Nephron (organoid): ENCODE data around the gene POLR1A.

ENCODE experiments used
- H3K27ac Mint-ChIP-seq, 3 experiments: 2 replicates each; pipeline ENCODE4 v1.8.0; 2020; ENCODE audit warnings: mixed read lengths in 3 of 3, mild to moderate bottlenecking in 2 of 3, moderate library complexity in 1 of 3
- H3K27me3 Mint-ChIP-seq: 2 replicates; pipeline ENCODE4 v1.8.0; 2021; ENCODE audit warnings: low read depth, mild to moderate bottlenecking, moderate library complexity, mixed read lengths
- H3K36me3 Mint-ChIP-seq: 2 replicates; pipeline ENCODE4 v1.8.0; 2020; ENCODE audit warnings: low read depth, mixed read lengths
- H3K4me1 Mint-ChIP-seq: 2 replicates; pipeline ENCODE4 v1.8.0; 2020; ENCODE audit warnings: mixed read lengths
- H3K4me3 Mint-ChIP-seq, 3 experiments: 2 replicates each; pipeline ENCODE4 v1.8.0; 2020; ENCODE audit warnings: mild to moderate bottlenecking in 3 of 3, mixed read lengths in 3 of 3, moderate library complexity in 2 of 3
- H3K9me3 Mint-ChIP-seq: 2 replicates; pipeline ENCODE4 v1.8.0; 2020; ENCODE audit warnings: mixed read lengths
- CTCF ChIP-seq, 3 experiments: fragments of 200-600 bp; sonication (generic); IDR thresholded peaks; one replicate each; pipeline ENCODE4 v1.5.0; 2021; ENCODE audit warnings: antibody characterized with exemption in 3 of 3; ENCODE audit not compliant: unreplicated experiment in 3 of 3

Gene POLR1A

GRCh38 chr2:86014493-86014892 is 91.2 kb downstream of the POLR1A start:
- no peaks in the 10 kb centered on the region for H3K36me3 Mint-ChIP-seq
- peaks cover 5% of the 10 kb centered on the region for H3K4me1 Mint-ChIP-seq
- peaks cover 7% of the 10 kb centered on the region for H3K27me3 Mint-ChIP-seq
- H3K27ac Mint-ChIP-seq: no peak overlapping the region
- TF ChIP-seq CTCF (IDR thresholded peaks at IDR 0.05; ENCODE audit: unreplicated experiment in 3 of 3): no peak
- peaks cover 19% of the 10 kb centered on the region for H3K9me3 Mint-ChIP-seq
- no peak overlapping the region for H3K4me3 Mint-ChIP-seq

GRCh38 chr2:86012007-86012712 is 93.5 kb downstream of the POLR1A start:
- H3K4me1 Mint-ChIP-seq: peaks cover 5% of the 10 kb centered on the region

DNA sequence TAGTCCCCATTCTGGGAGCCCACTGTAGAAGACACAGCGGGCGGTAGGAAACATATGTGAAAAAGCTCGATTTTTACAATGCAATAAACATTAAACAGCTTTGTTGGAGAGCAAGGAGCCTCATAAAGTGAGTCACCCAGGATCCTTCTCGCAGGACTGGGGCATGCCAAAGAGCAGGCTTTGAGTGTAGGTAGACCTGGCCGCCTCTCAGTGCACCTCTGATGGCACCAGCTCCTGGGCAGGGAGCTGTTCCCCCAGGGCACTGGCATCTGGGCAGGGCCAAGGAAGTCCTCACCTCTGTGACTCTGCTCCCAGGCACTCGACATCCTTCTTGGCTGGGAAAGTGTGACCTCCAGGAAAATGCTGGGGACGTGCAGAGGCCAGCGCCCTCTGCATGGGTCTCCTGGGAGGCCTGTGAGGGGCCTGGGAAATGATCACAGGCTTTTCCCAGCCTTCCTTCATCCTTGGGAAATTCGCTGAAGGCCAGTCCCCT is 94.2 kb downstream of the POLR1A start:
- H3K4me3 Mint-ChIP-seq: no peak overlapping the region
- H3K36me3 Mint-ChIP-seq: peaks cover 3% of the 10 kb centered on the region
- H3K4me1 Mint-ChIP-seq: peaks cover 5% of the 10 kb centered on the region
- H3K27ac Mint-ChIP-seq: no peak overlapping the region
- peaks cover 32% of the 10 kb centered on the region for H3K9me3 Mint-ChIP-seq
- peaks cover 3% of the 10 kb centered on the region for H3K27me3 Mint-ChIP-seq
- TF ChIP-seq CTCF (IDR thresholded peaks at IDR 0.05; ENCODE audit: unreplicated experiment in 3 of 3): no peak

More at GRCh38 chr2:86012007-86012712, 93.5 kb downstream of the POLR1A start:
- Mint-ChIP-seq H3K27ac (peak overlapping the region in 2 of 3 experiments; percentile 28 to 38), H3K27me3 (peaks cover 3% of the 10 kb centered on the region), H3K4me3 (no peak overlapping the region), H3K9me3 (peaks cover 26% of the 10 kb centered on the region), H3K36me3 (no peaks in the 10 kb centered on the region)
- no peak for TF ChIP-seq CTCF (IDR thresholded peaks at IDR 0.05; ENCODE audit: unreplicated experiment in 3 of 3)

DNA sequence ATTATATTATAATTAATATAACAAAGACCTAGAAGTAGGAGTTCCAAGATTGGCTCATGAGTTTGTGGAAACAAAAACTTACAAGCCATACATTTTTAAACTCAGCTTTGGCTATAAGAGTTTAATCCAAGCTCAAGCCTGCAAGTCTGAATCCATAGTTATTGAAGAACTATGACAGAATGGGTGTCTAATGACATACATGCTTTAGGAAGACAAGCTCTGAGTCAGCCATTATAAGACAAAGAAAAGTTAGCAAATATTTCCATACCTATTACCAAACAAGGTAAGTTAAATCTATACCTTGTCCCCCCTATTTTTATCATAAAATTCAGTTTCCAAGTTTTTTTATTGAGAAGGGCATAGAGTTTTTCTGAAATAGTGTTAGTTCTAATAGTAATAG is 95.6 kb downstream of the POLR1A start:
- TF ChIP-seq CTCF (IDR thresholded peaks at IDR 0.05; ENCODE audit: unreplicated experiment in 3 of 3): no peak
- H3K27ac Mint-ChIP-seq: no peak overlapping the region
- no peak overlapping the region for H3K4me3 Mint-ChIP-seq
- H3K9me3 Mint-ChIP-seq: peaks cover 42% of the 10 kb centered on the region
- peaks cover 3% of the 10 kb centered on the region for H3K36me3 Mint-ChIP-seq
- H3K4me1 Mint-ChIP-seq: peaks cover 5% of the 10 kb centered on the region
- peaks cover 3% of the 10 kb centered on the region for H3K27me3 Mint-ChIP-seq

GRCh38 chr2:86006524-86006923 is 99.2 kb downstream of the POLR1A start:
- H3K4me3 Mint-ChIP-seq: no peak overlapping the region

More at GRCh38 chr2:86006524-86006923, 99.2 kb downstream of the POLR1A start:
- Mint-ChIP-seq H3K9me3 (peaks cover 31% of the 10 kb centered on the region), H3K27ac (no peak overlapping the region), H3K4me1 (peaks cover 9% of the 10 kb centered on the region), H3K36me3 (peaks cover 7% of the 10 kb centered on the region), H3K27me3 (peaks cover 5% of the 10 kb centered on the region)
- TF ChIP-seq CTCF (IDR thresholded peaks at IDR 0.05; ENCODE audit: unreplicated experiment in 3 of 3): no peak
